Loucy (cell line): ENCODE data around the gene IPO9.

Experiments used
- H2AFZ ChIP-seq: fragments of 200-600 bp; sonication (generic); 2 replicates; pipeline ENCODE4 v1.6.0; 2016; ENCODE audit warnings: antibody characterized with exemption, mild to moderate bottlenecking, low read length, moderate library complexity
- H3F3A ChIP-seq: fragments of 200-600 bp; 2 replicates; pipeline ENCODE4 v1.6.0; 2016; ENCODE audit warnings: antibody characterized with exemption, low read depth, mild to moderate bottlenecking
- H3K27me3 ChIP-seq: fragments of 200-600 bp; sonication (generic); 2 replicates; pipeline ENCODE4 v1.6.1; 2014; ENCODE audit warnings: low read length, mild to moderate bottlenecking; ENCODE audit not compliant: insufficient read depth, poor library complexity, severe bottlenecking
- H3K36me3 ChIP-seq: fragments of 200-600 bp; sonication (generic); 2 replicates; pipeline ENCODE4 v1.6.1; 2016; ENCODE audit warnings: low read length; ENCODE audit not compliant: insufficient read depth
- H3K4me1 ChIP-seq: fragments of 200-600 bp; sonication (generic); 2 replicates; pipeline ENCODE4 v1.5.1; 2014; ENCODE audit warnings: low read length, mild to moderate bottlenecking; ENCODE audit not compliant: insufficient read depth, poor library complexity, severe bottlenecking
- H3K4me2 ChIP-seq: fragments of 200-600 bp; sonication (generic); 2 replicates; pipeline ENCODE4 v1.6.0; 2014; ENCODE audit warnings: antibody characterized with exemption, low read length, low read depth, mild to moderate bottlenecking; ENCODE audit not compliant: poor library complexity, severe bottlenecking
- H3K4me3 ChIP-seq: fragments of 200-600 bp; sonication (generic); 2 replicates; pipeline ENCODE4 v1.5.1; 2014; ENCODE audit warnings: low read length, mild to moderate bottlenecking, mixed read lengths; ENCODE audit not compliant: poor library complexity, severe bottlenecking
- H3K79me2 ChIP-seq: fragments of 200-600 bp; sonication (generic); 2 replicates; pipeline ENCODE4 v1.6.1; 2014; ENCODE audit warnings: low read length; ENCODE audit not compliant: insufficient read depth
- H3K9ac ChIP-seq: fragments of 200-600 bp; sonication (generic); 2 replicates; pipeline ENCODE4 v1.6.0; 2014; ENCODE audit warnings: mild to moderate bottlenecking, low read depth, low read length, moderate library complexity; ENCODE audit not compliant: poor library complexity, severe bottlenecking
- H3K9me2 ChIP-seq: fragments of 200-600 bp; sonication (generic); replicated peaks from 2 replicates; pipeline ENCODE4 v1.6.1; 2016; ENCODE audit warnings: low read depth, low read length, mixed read lengths
- H3K9me3 ChIP-seq: fragments of 200-600 bp; sonication (generic); 2 replicates; pipeline ENCODE4 v1.6.1; 2014; ENCODE audit warnings: mild to moderate bottlenecking, antibody characterized with exemption, low read length, low read depth; ENCODE audit not compliant: insufficient read depth
- H4K20me1 ChIP-seq: fragments of 200-600 bp; sonication (generic); 2 replicates; pipeline ENCODE4 v1.6.0; 2014; ENCODE audit warnings: antibody characterized with exemption, low read length, mild to moderate bottlenecking; ENCODE audit not compliant: insufficient read depth, poor library complexity, severe bottlenecking
- EZH2phosphoT487 ChIP-seq: fragments of 200-600 bp; IDR thresholded peaks from 2 replicates; pipeline ENCODE4 v1.6.1; 2018; ENCODE audit warnings: antibody characterized with exemption, mild to moderate bottlenecking, moderate library complexity, borderline replicate concordance
- TF ChIP-seq, protein P1 (sequence below): fragments of 200-600 bp; sonication (generic); conservative IDR thresholded peaks from 2 replicates; pipeline ENCODE4 v1.5.1; 2014; ENCODE audit warnings: mild to moderate bottlenecking, antibody characterized with exemption, low read length

Gene IPO9

DNA sequence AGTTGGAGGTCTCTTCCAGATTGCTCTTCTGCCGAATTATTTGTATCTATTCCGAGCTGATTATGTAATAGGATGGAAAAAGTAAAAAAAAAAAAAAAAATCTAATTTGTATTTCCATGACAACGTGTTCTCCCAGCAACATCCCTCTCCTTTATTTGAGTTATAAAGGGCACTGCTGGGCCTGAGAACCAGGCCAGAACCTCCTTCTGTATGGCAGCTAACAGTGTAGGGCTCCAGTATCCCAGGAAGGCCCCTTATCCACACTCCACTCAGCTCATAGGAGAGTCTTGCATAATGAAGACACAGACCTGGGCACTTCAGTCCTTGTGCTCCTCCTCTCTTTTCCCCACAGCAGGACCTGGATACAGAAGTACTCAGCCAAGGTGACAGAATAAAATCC is 3.7 kb upstream of the IPO9 start:
- Histone ChIP-seq H3K4me2 (no peak overlapping the region), H2AFZ (no peak overlapping the region), H3K4me1 (peaks cover 13% of the 10 kb centered on the region), H3K9me2 (no peaks in the 10 kb centered on the region), H3K4me3 (no peak overlapping the region), H3K9ac (no peak overlapping the region), H4K20me1 (peaks cover 10% of the 10 kb centered on the region), H3K36me3 (no peaks in the 10 kb centered on the region; the same call in 1 of the 2 replicates), H3K9me3 (no peaks in the 10 kb centered on the region), H3F3A (no peaks in the 10 kb centered on the region), H3K27me3 (peaks cover 4% of the 10 kb centered on the region), H3K79me2 (peaks cover 13% of the 10 kb centered on the region)
- TF ChIP-seq EZH2phosphoT487 = no peak
- TF ChIP-seq, protein P1, sequence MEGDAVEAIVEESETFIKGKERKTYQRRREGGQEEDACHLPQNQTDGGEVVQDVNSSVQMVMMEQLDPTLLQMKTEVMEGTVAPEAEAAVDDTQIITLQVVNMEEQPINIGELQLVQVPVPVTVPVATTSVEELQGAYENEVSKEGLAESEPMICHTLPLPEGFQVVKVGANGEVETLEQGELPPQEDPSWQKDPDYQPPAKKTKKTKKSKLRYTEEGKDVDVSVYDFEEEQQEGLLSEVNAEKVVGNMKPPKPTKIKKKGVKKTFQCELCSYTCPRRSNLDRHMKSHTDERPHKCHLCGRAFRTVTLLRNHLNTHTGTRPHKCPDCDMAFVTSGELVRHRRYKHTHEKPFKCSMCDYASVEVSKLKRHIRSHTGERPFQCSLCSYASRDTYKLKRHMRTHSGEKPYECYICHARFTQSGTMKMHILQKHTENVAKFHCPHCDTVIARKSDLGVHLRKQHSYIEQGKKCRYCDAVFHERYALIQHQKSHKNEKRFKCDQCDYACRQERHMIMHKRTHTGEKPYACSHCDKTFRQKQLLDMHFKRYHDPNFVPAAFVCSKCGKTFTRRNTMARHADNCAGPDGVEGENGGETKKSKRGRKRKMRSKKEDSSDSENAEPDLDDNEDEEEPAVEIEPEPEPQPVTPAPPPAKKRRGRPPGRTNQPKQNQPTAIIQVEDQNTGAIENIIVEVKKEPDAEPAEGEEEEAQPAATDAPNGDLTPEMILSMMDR = no peak

DNA sequence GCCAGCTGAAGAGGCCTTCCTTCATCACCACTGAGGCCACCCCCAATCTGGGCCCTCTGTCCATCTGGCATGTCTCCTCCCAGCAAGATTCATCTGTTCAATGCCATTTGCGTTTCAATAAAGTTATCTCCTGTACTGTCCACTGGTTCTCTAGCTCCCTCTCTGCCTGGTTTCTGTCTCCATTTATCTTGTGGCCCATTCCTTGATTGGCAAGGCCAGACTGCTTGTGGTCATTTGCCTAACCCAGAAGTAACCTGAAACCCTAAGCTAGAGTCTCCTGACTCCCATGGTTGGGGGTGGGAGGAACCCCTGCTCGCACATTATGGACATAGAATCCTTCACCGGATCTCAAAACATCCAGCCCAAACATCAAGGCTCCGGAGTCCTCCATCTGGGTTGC is 2.1 kb upstream of the IPO9 start:
- no peaks in the 10 kb centered on the region for H3K36me3 ChIP-seq

DNA sequence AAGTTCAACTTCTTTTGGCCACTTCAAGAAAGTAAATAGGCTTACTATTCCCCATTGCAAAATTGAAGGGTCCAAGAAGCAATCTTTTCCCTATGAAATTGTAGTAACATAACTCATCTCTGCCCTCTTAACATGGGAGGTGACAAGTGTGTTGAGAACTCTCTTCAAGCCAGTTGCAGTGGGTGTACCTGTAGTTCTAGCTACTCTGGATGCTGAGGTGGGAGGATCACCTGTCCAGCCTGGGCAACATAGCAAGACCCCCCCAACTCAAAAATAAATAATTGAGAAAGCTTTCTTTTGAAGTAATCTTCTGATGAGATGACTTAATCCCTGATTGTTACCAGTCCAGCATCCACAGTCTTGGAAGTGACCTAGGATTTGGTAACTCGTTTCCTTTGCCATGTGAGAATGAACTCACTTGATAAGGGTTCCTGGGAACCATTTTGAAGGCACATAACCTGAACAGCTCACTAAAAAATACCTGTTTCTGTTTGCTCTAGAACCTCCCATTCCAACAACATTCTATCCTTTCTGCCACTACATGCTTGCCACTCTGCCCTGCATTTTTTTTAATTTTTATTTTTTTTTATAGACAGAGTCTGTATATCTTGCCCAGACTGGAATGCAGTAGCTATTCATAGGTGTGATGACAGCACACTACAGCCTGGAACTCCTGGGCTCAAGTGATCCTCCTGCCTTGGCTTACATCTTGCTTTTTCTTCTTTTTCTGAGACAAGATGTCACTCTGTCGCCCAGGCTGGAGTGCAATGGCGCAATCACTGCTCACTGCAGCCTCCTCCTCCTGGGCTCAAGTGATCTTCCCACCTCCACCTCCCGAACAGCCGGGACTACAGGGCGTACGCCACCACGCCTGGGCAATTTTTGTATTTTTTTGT is 1.4 kb upstream of the IPO9 start:
- TF ChIP-seq, protein P1 = no peak
- peaks cover 36% of the 10 kb centered on the region for H3K79me2 ChIP-seq
- no peaks in the 10 kb centered on the region for H3F3A ChIP-seq
- peak overlapping the region; percentile 17 for H3K4me2 ChIP-seq
- H2AFZ ChIP-seq = no peak overlapping the region
- H3K9ac ChIP-seq = no peak overlapping the region
- H3K4me3 ChIP-seq = no peak overlapping the region
- no peaks in the 10 kb centered on the region for H3K36me3 ChIP-seq
- H3K4me1 ChIP-seq = peaks cover 33% of the 10 kb centered on the region
- peaks cover 4% of the 10 kb centered on the region for H3K27me3 ChIP-seq
- H3K9me3 ChIP-seq = no peaks in the 10 kb centered on the region
- H4K20me1 ChIP-seq = peaks cover 31% of the 10 kb centered on the region
- no peaks in the 10 kb centered on the region for H3K9me2 ChIP-seq

More for the DNA sequence above, 2.1 kb upstream of the IPO9 start:
- H3K9me2 ChIP-seq = no peaks in the 10 kb centered on the region
- no peak overlapping the region for H2AFZ ChIP-seq
- H3F3A ChIP-seq = no peaks in the 10 kb centered on the region
- H3K9ac ChIP-seq = no peak overlapping the region
- H3K4me2 ChIP-seq = peak overlapping the region; percentile 17
- H3K9me3 ChIP-seq = no peaks in the 10 kb centered on the region
- no peak overlapping the region for H3K4me3 ChIP-seq
- H3K27me3 ChIP-seq = peaks cover 4% of the 10 kb centered on the region
- H4K20me1 ChIP-seq = peaks cover 24% of the 10 kb centered on the region
- no peak for TF ChIP-seq EZH2phosphoT487
- TF ChIP-seq, protein P1 = no peak
- H3K4me1 ChIP-seq = peaks cover 27% of the 10 kb centered on the region
- H3K79me2 ChIP-seq = peaks cover 28% of the 10 kb centered on the region
